ENCODE results near the gene SLC44A5. TPM values are rescaled to one million over a fixed set of nuclear protein-coding genes. Genes with fewer than 3 reads are reported as not detected.

The SLC44A5 gene
- polyA plus RNA-seq, 2 of the 4 experiments (the other 2 are of a cell fraction), result 0.10 to 1.5 TPM

- TF ChIP-seq E2F6 (IDR thresholded peaks at IDR 0.05; ENCODE audit: borderline replicate concordance, low read depth), result no peak
Measured at GRCh38 chr1:75632350-75632949, 21.5 kb upstream of the SLC44A5 start (continued).

- POLR2A ChIA-PET, result no interaction called here
Measured at GRCh38 chr1:75630998-75631397, 20.1 kb upstream of the SLC44A5 start.

GRCh38 chr1:75630004-75630594 lies 19.2 kb upstream of the SLC44A5 start:
- FAIRE-seq, result no peak
- ATAC-seq, result no peak
- Histone ChIP-seq H3K27ac (no peak overlapping the region), H3K4me1 (no peaks in the 10 kb centered on the region), H3K4me3 (no peak overlapping the region), H3K9me3 (no peaks in the 10 kb centered on the region), H3K4me2 (no peak overlapping the region)
- no peak for DNase-seq (ENCODE audit: low read depth in 1 of 2, low spot score in 1 of 2)
- WGBS (ENCODE audit: missing lambda C conversion rate), result 61% methylated on average over 3 of the region's 3 CpGs
- no peak for TF ChIP-seq RAD21 (conservative IDR thresholded peaks at IDR 0.05 in 1 of 2, IDR thresholded peaks at IDR 0.05 in 1 of 2)
- no peak for TF ChIP-seq TP53 (CRISPR knock-in tag; IDR thresholded peaks at IDR 0.05)
- TF ChIP-seq EHF (CRISPR knock-in tag; IDR thresholded peaks at IDR 0.05), result no peak
- TF ChIP-seq ELK1 (IDR thresholded peaks at IDR 0.05; ENCODE audit: low read depth, low read length), result no peak
- no peak for TF ChIP-seq RNF2 (IDR thresholded peaks at IDR 0.05; ENCODE audit: borderline replicate concordance, low read depth)
- no peak for TF ChIP-seq HOXA7 (CRISPR knock-in tag; IDR thresholded peaks at IDR 0.05)
- TF ChIP-seq NPAS2 (CRISPR knock-in tag; IDR thresholded peaks at IDR 0.05; ENCODE audit: borderline replicate concordance), result no peak
- no peak for TF ChIP-seq HOXB13 (CRISPR knock-in tag; IDR thresholded peaks at IDR 0.05; ENCODE audit: low read depth)
- TF ChIP-seq MYC (IDR thresholded peaks at IDR 0.05; ENCODE audit: borderline replicate concordance, low read length), result no peak
- no peak for TF ChIP-seq ZNF302 (CRISPR knock-in tag; IDR thresholded peaks at IDR 0.05)
- TF ChIP-seq FOXS1 (CRISPR knock-in tag; IDR thresholded peaks at IDR 0.05), result no peak
- no peak for TF ChIP-seq ATOH8 (CRISPR knock-in tag; IDR thresholded peaks at IDR 0.05; ENCODE audit: low read depth)
- TF ChIP-seq E2F6 (IDR thresholded peaks at IDR 0.05; ENCODE audit: borderline replicate concordance, low read depth), result no peak
- no peak for TF ChIP-seq MAZ (IDR thresholded peaks at IDR 0.05; ENCODE audit: borderline replicate concordance, low read depth, low read length)
- no peak for TF ChIP-seq MAFK (IDR thresholded peaks at IDR 0.05; ENCODE audit: partially characterized antibody)
- no peak for TF ChIP-seq CBX8 (IDR thresholded peaks at IDR 0.05)
- CTCF ChIA-PET, result interaction anchor here (3.0 kb wide), 1 partner anchor 364 kb away, joined by 12 read pairs; no protein-coding TSS in a partner anchor
- POLR2A ChIA-PET, result no interaction called here

More at GRCh38 chr1:75630998-75631397, 20.1 kb upstream of the SLC44A5 start:
- Histone ChIP-seq H3K4me2 (no peak overlapping the region), H3K9me3 (no peaks in the 10 kb centered on the region), H3K4me1 (no peaks in the 10 kb centered on the region), H3K27ac (no peak overlapping the region), H3K4me3 (no peak overlapping the region)
- CTCF ChIA-PET, result interaction anchor here (1.4 to 2.4 kb wide), 3 partner anchors 365 to 398 kb away, joined by 5 to 11 read pairs (median 6); no protein-coding TSS in a partner anchor
- no peak for ATAC-seq
- DNase-seq (ENCODE audit: low read depth in 1 of 2, low spot score in 1 of 2), result no peak
- 20% methylated on average over 1 of the region's 1 CpG for WGBS (ENCODE audit: missing lambda C conversion rate)
- FAIRE-seq, result no peak
- TF ChIP-seq NFE2L2 (conservative IDR thresholded peaks at IDR 0.05; ENCODE audit: low read length) (no peak), GATA3 (IDR thresholded peaks at IDR 0.05; ENCODE audit: borderline replicate concordance) (no peak), NR3C1 (IDR thresholded peaks at IDR 0.05) (no peak), EP300 (IDR thresholded peaks at IDR 0.05) (no peak), RCOR1 (IDR thresholded peaks at IDR 0.05; ENCODE audit: low read depth, low read length) (no peak), CBX2 (IDR thresholded peaks at IDR 0.05; ENCODE audit: borderline replicate concordance, low read depth) (no peak), HOXB13 (CRISPR knock-in tag; IDR thresholded peaks at IDR 0.05; ENCODE audit: low read depth) (no peak), FOSL2 (IDR thresholded peaks at IDR 0.05) (no peak), FOSL2 (CRISPR knock-in tag; IDR thresholded peaks at IDR 0.05) (no peak), SMC3 (IDR thresholded peaks at IDR 0.05) (no peak), EHF (CRISPR knock-in tag; IDR thresholded peaks at IDR 0.05) (no peak), HOXB5 (CRISPR knock-in tag; IDR thresholded peaks at IDR 0.05) (no peak), SREBF2 (IDR thresholded peaks at IDR 0.05) (no peak)
